ENCODE results near the gene CHD9.

GRCh38 chr16:53040788-53041187 is 14.0 kb upstream of the CHD9 start:
- no peak for TF ChIP-seq CTCF (IDR thresholded peaks at IDR 0.05)
- no peak for TF ChIP-seq POLR2A (IDR thresholded peaks at IDR 0.05)
